Thoracic aorta (tissue), 2 donors: ENCODE results near the gene TTBK2. TPM values are rescaled to one million over a fixed set of nuclear protein-coding genes. Genes with fewer than 3 reads are reported as not detected.

Experiments
- ATAC-seq: fragments of 150-250 bp; one replicate; pipeline ENCODE4 v1.8.0; 2017; ENCODE audit warnings: low read depth; ENCODE audit not compliant: insufficient number of reproducible peaks, low FRiP score
- DNase-seq: peaks from one replicate; pipeline ENCODE4 v3.0.0-alpha.2; 2020; ENCODE audit warnings: low spot score
- H3K27ac ChIP-seq, 2 donors: fragments of 200-600 bp; sonication (generic); 1 replicate in 1 of 2; 2 replicates in 1 of 2; pipeline ENCODE4 v1.5.1; 2016; ENCODE audit warnings: mild to moderate bottlenecking in 2 of 2, moderate library complexity in 2 of 2
- H3K27me3 ChIP-seq: fragments of 200-600 bp; sonication (generic); replicated peaks from 2 replicates; pipeline ENCODE4 v1.6.0; 2016; ENCODE audit warnings: mild to moderate bottlenecking; ENCODE audit not compliant: insufficient read depth
- H3K36me3 ChIP-seq: fragments of 200-600 bp; sonication (generic); one replicate; pipeline ENCODE4 v1.5.1; 2016
- H3K4me1 ChIP-seq, 2 donors: fragments of 200-600 bp; sonication (generic); 1 replicate in 1 of 2; 2 replicates in 1 of 2; pipeline versions ENCODE4 v1.5.1 to v1.6.0; 2016; ENCODE audit warnings: low read depth in 2 of 2, mild to moderate bottlenecking in 1 of 2; ENCODE audit not compliant: control insufficient read depth in 1 of 2
- H3K4me3 ChIP-seq: fragments of 200-600 bp; sonication (generic); 2 replicates; pipeline ENCODE4 v1.5.1; 2016; ENCODE audit warnings: mild to moderate bottlenecking
- H3K9me3 ChIP-seq: fragments of 200-600 bp; sonication (generic); 2 replicates; pipeline ENCODE4 v1.5.1; 2016
- CTCF ChIP-seq: fragments of 200-600 bp; sonication (generic); IDR thresholded peaks from one replicate; pipeline ENCODE4 v1.5.1; 2019; ENCODE audit warnings: antibody characterized with exemption
- total RNA-seq, 2 donors: library from RNA; depleted of rRNA; stranded (reverse); fragments of >200 nt; gene quantifications; one replicate each; pipeline versions ENCODE4 v1.1.0 to v1.2.3, GENCODE V29; 2016

The TTBK2 gene
- total RNA-seq, 2 donors from 2014 or later = 22.3 to 52.4 TPM

GRCh38 chr15:42825599-42825998 lies 95.0 kb downstream of the TTBK2 start:
- Histone ChIP-seq H3K27me3 (no peaks in the 10 kb centered on the region), H3K4me3 (no peak overlapping the region), H3K36me3 (no peaks in the 10 kb centered on the region), H3K27ac (no peak overlapping the region), H3K9me3 (no peaks in the 10 kb centered on the region), H3K4me1 (peaks cover under 1 to 3% of the 10 kb centered on the region in 2 donors)
- DNase-seq = no peak
- no peak for TF ChIP-seq CTCF
- ATAC-seq = no peak

GRCh38 chr15:42820811-42821210 lies 99.8 kb downstream of the TTBK2 start:
- H3K27me3 ChIP-seq = no peaks in the 10 kb centered on the region
- ATAC-seq = no peak
- peaks cover 10 to 13% of the 10 kb centered on the region in 2 donors for H3K4me1 ChIP-seq
- no peak for DNase-seq
- no peak overlapping the region for H3K27ac ChIP-seq
- no peaks in the 10 kb centered on the region for H3K9me3 ChIP-seq
- no peaks in the 10 kb centered on the region for H3K36me3 ChIP-seq
- H3K4me3 ChIP-seq = no peak overlapping the region
- no peak for TF ChIP-seq CTCF

- Histone ChIP-seq H3K4me1 (peaks cover 10 to 13% of the 10 kb centered on the region in 2 donors), H3K36me3 (no peaks in the 10 kb centered on the region), H3K27me3 (no peaks in the 10 kb centered on the region), H3K27ac (no peak overlapping the region), H3K9me3 (no peaks in the 10 kb centered on the region), H3K4me3 (no peak overlapping the region)
- DNase-seq = no peak
- no peak for TF ChIP-seq CTCF
- no peak for ATAC-seq
These were observed 100.8 kb downstream of the TTBK2 start for GRCh38 chr15:42819786-42820185.

- H3K27ac ChIP-seq = no peak overlapping the region
- no peaks in the 10 kb centered on the region for H3K4me1 ChIP-seq
- no peak for ATAC-seq
- peaks cover 4% of the 10 kb centered on the region for H3K36me3 ChIP-seq
- no peak for TF ChIP-seq CTCF
- DNase-seq = no peak
- H3K27me3 ChIP-seq = no peaks in the 10 kb centered on the region
- no peaks in the 10 kb centered on the region for H3K9me3 ChIP-seq
- no peak overlapping the region for H3K4me3 ChIP-seq
These were observed 109.1 kb downstream of the TTBK2 start for GRCh38 chr15:42811433-42811832.

GRCh38 chr15:42808913-42809312 lies 111.7 kb downstream of the TTBK2 start:
- no peaks in the 10 kb centered on the region for H3K9me3 ChIP-seq
- DNase-seq (no peak), ATAC-seq (no peak)
- no peaks in the 10 kb centered on the region for H3K4me1 ChIP-seq
- no peak for TF ChIP-seq CTCF
- peaks cover 4% of the 10 kb centered on the region for H3K36me3 ChIP-seq
- no peak overlapping the region for H3K27ac ChIP-seq
- H3K27me3 ChIP-seq = no peaks in the 10 kb centered on the region
- H3K4me3 ChIP-seq = no peak overlapping the region
